ENCODE data around the gene FRMD4A. TPM values are rescaled to one million over a fixed set of nuclear protein-coding genes. Genes with fewer than 3 reads are reported as not detected.
"Not testable (repeated sequence)": the region's sequence is repeated elsewhere in the genome, so short reads cannot be mapped to it uniquely, and the experiment has no call there.

Gene FRMD4A
- total RNA-seq, 2 experiments from 2014 or later: 0.30 to 0.35 TPM

DNA sequence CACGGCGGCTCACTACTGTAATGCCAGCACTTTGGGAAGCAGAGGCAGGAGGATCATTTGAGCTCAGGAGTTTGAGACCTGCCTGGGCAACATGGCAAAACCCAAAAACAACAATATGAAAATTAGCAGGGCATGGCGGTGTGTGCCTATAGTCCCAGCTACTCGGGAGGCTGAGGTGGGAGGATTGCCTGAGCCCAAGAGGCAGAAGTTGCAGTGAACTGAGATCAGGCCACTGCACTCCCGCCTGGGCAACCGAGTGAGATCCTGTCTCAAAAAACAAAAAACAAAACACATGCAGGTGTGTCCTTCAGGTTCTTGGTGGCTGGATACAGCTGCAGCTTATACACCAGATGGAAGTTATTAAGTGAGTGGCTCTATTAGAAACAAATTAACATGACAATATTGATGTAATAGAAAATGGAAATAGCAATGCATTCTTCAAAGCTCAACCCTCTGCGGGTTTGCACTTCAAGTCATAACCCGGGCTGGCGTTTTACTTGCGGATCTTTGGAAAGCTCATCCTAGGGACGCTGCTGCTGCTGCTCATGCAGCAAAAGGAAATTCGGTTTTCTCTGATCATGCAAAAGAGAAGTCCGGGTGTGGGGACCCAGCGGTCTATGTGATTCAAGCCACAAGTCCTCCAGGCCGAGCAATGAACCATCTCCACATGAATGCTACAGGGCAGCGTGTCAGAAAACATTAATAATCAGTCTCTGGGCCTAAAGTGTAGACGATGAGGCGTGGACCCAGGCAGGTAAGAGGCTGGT, 462.0 kb downstream of the FRMD4A start:
- H3K4me3 Mint-ChIP-seq: no peak overlapping the region
- POLR2A ChIA-PET: no interaction called here
- H3K27me3 Mint-ChIP-seq: no peaks in the 10 kb centered on the region
- CTCF ChIA-PET: interaction anchor here (1.0 kb wide), 1 partner anchor 34 kb away, joined by 3 read pairs; no protein-coding TSS in a partner anchor
- H3K4me1 Mint-ChIP-seq: no peaks in the 10 kb centered on the region
- H3K27ac Mint-ChIP-seq: no peak overlapping the region
- H3K36me3 Mint-ChIP-seq (ENCODE audit: low read depth): no peaks in the 10 kb centered on the region
- DNase-seq: no peak
- no peaks in the 10 kb centered on the region for H3K9me3 Mint-ChIP-seq

DNA sequence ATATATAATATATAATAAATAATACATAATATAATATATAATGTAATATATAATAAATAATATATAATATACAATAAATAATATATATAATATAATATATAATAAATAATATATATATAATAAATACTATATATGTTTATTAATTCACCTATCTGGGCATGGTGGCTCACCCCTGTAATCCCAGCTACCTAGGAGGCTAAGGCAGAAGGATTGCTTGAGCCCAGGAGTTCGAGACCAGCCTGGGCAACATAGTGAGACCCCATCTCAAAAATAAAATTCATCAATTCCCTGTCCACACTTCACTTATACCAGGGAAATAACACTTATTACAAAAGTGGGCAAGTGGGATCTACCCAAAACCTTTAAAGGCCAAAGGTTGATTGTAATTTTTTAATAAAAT, 462.9 kb downstream of the FRMD4A start:
- no peaks in the 10 kb centered on the region for H3K36me3 Mint-ChIP-seq (ENCODE audit: low read depth)
- ChIA-PET CTCF (no interaction called here), POLR2A (no interaction called here)
- H3K4me3 Mint-ChIP-seq: no peak overlapping the region
- H3K27me3 Mint-ChIP-seq: no peaks in the 10 kb centered on the region
- no peaks in the 10 kb centered on the region for H3K4me1 Mint-ChIP-seq
- no peak overlapping the region for H3K27ac Mint-ChIP-seq
- no peak for DNase-seq
- H3K9me3 Mint-ChIP-seq: no peaks in the 10 kb centered on the region

- Mint-ChIP-seq H3K4me3 (no peak overlapping the region), H3K9me3 (no peaks in the 10 kb centered on the region), H3K36me3 (ENCODE audit: low read depth) (no peaks in the 10 kb centered on the region), H3K27ac (no peak overlapping the region), H3K4me1 (no peaks in the 10 kb centered on the region), H3K27me3 (peaks cover 8% of the 10 kb centered on the region)
- ChIA-PET POLR2A (no interaction called here), CTCF (no interaction called here)
- DNase-seq: no peak
These were observed 464.8 kb downstream of the FRMD4A start for GRCh38 chr10:13865758-13866491.

- POLR2A ChIA-PET; H3K4me3 Mint-ChIP-seq; H3K4me1 Mint-ChIP-seq; H3K9me3 Mint-ChIP-seq; H3K36me3 Mint-ChIP-seq (ENCODE audit: low read depth); H3K27me3 Mint-ChIP-seq; DNase-seq; CTCF ChIA-PET; H3K27ac Mint-ChIP-seq: not testable (repeated sequence)
These were observed 465.5 kb downstream of the FRMD4A start for GRCh38 chr10:13865220-13865619.

DNA sequence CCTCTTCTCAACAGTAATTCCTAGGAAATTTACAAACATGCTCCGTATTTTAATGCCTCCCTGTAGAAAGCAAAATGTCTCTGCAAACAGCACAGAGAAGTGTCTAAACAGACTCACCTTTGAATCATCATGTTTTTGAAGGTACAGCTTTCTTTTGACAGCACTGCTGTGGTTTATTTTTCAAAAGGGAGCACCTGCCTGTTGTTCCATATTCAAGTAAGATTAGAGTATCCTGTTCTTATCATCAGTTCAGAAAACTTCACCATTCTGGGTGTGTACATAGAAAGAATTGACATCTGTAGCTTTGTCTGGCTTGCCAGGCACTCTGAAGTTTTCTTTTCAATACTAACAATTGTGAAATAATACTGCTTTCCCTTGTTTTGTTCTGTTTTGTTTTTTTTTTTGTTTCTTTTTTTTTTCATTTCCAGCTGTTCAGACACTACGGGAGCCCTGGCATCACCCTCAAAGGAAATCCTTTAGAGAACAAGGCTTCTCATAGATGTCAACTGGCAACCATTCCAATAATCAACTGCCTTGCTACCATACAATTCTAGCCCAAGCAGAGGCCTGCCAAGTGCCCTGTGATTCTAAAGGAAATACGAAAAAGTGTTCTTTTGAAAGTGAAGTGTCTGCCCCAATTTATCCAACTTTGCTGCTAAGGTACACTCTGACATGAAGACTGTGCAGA, 468.0 kb downstream of the FRMD4A start:
- Mint-ChIP-seq H3K4me1 (no peaks in the 10 kb centered on the region), H3K27me3 (peaks cover 10% of the 10 kb centered on the region), H3K4me3 (no peak overlapping the region), H3K27ac (no peak overlapping the region), H3K36me3 (ENCODE audit: low read depth) (no peaks in the 10 kb centered on the region), H3K9me3 (no peaks in the 10 kb centered on the region)
- CTCF ChIA-PET: interaction anchor here (0.6 kb wide), 1 partner anchor 20 kb away, joined by 3 read pairs; no protein-coding TSS in a partner anchor
- no peak for DNase-seq
- POLR2A ChIA-PET: no interaction called here

DNA sequence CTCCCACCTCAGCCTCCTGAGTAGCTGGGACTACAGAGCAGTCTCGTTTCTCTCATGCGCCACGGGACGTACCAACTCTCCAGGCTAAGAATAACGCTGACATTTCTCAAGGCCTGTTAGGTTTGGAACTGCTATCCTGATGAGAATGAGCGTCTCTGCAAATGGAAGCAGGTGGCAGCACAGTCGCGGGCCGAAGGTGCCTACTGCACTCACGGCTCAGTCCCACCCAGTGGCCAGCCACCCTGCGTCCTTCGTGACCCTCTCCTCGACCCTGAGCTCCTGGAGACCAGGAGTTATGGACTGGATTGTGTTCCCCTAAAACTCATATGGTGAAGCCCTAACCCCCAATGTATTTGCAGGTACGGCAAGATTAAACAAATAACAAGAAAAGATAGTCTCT, 469.8 kb downstream of the FRMD4A start:
- Mint-ChIP-seq H3K36me3 (ENCODE audit: low read depth) (no peaks in the 10 kb centered on the region), H3K4me3 (no peak overlapping the region), H3K4me1 (no peaks in the 10 kb centered on the region), H3K27me3 (peaks cover 10% of the 10 kb centered on the region), H3K9me3 (no peaks in the 10 kb centered on the region), H3K27ac (no peak overlapping the region)
- no peak for DNase-seq
- ChIA-PET CTCF (no interaction called here), POLR2A (no interaction called here)

DNA sequence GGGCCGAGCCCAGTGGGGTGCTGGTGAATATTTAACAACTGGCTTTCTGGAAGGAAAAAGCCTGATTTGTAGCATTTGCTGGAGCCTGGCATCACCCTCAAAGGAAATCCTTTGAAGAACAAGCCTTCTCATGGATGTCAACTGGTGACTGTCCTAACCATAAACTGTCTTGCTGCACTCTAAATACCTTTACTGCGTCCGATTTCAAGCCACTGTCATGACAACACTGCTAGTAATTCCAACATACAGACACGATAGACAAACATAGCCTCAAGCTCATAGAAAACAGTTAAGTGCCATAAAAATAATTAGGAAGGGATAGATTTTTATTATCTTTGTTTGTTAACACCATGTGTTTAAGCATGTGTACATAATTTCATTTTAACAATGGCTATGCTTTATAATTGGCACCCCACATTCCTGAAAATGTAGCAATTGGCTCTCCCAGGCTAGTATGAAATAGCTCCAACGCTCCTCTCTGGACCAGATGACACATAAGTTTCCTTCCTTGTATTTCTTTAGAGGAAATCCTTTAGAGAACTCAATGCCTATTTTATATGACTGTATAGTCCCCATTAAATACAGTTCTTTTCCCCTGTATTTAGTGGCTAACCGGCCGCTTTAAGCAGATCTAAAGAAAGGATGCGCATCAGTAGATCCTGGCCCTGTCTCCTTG, 470.6 kb downstream of the FRMD4A start:
- no peaks in the 10 kb centered on the region for H3K36me3 Mint-ChIP-seq (ENCODE audit: low read depth)
- ChIA-PET POLR2A (no interaction called here), CTCF (no interaction called here)
- H3K27ac Mint-ChIP-seq: no peak overlapping the region
- no peaks in the 10 kb centered on the region for H3K4me1 Mint-ChIP-seq
- DNase-seq: no peak
- H3K4me3 Mint-ChIP-seq: no peak overlapping the region
- peaks cover 13% of the 10 kb centered on the region for H3K27me3 Mint-ChIP-seq
- H3K9me3 Mint-ChIP-seq: no peaks in the 10 kb centered on the region

GRCh38 chr10:13858709-13859108, 472.0 kb downstream of the FRMD4A start:
- H3K4me1 Mint-ChIP-seq: no peaks in the 10 kb centered on the region
- no peaks in the 10 kb centered on the region for H3K9me3 Mint-ChIP-seq
- no peak overlapping the region for H3K27ac Mint-ChIP-seq
- CTCF ChIA-PET: no interaction called here
- POLR2A ChIA-PET: no interaction called here
- peaks cover 13% of the 10 kb centered on the region for H3K27me3 Mint-ChIP-seq
- H3K4me3 Mint-ChIP-seq: no peak overlapping the region
- DNase-seq: no peak
- no peaks in the 10 kb centered on the region for H3K36me3 Mint-ChIP-seq (ENCODE audit: low read depth)

GRCh38 chr10:13857451-13857850, 473.3 kb downstream of the FRMD4A start:
- Mint-ChIP-seq H3K9me3 (no peaks in the 10 kb centered on the region), H3K36me3 (ENCODE audit: low read depth) (no peaks in the 10 kb centered on the region), H3K4me3 (no peak overlapping the region), H3K27ac (no peak overlapping the region), H3K4me1 (no peaks in the 10 kb centered on the region), H3K27me3 (peaks cover 11% of the 10 kb centered on the region)
- DNase-seq: no peak
- POLR2A ChIA-PET: no interaction called here
- CTCF ChIA-PET: no interaction called here

DNA sequence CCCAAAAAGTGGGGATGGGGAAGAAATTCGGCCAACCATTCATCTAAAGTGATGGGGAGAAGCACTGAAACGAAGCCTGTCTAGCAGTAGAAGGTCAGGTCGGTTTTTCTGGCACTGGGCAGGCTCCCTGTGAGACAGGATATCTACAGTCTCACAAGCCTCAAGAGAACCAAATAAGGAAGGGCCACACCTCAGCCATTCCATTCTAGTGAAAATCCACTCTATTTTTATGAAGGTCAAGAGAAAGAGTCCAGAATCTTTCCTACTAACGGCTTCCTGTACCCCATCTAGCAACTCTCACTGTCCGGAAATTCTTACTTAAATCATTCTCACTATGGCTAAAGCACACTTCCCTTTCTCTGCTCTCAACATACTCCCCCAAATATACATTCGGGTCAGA, 476.9 kb downstream of the FRMD4A start:
- no peak for DNase-seq
- Mint-ChIP-seq H3K27me3 (peaks cover 5% of the 10 kb centered on the region), H3K4me1 (no peaks in the 10 kb centered on the region), H3K27ac (no peak overlapping the region), H3K4me3 (no peak overlapping the region), H3K9me3 (no peaks in the 10 kb centered on the region), H3K36me3 (ENCODE audit: low read depth) (no peaks in the 10 kb centered on the region)
- POLR2A ChIA-PET: no interaction called here
- CTCF ChIA-PET: no interaction called here

- Mint-ChIP-seq H3K4me1 (no peaks in the 10 kb centered on the region), H3K36me3 (ENCODE audit: low read depth) (no peaks in the 10 kb centered on the region), H3K9me3 (no peaks in the 10 kb centered on the region), H3K4me3 (no peak overlapping the region), H3K27ac (no peak overlapping the region), H3K27me3 (peaks cover 7% of the 10 kb centered on the region)
- POLR2A ChIA-PET: no interaction called here
- no peak for DNase-seq
- CTCF ChIA-PET: no interaction called here
These were observed 477.9 kb downstream of the FRMD4A start for GRCh38 chr10:13852872-13853271.

DNA sequence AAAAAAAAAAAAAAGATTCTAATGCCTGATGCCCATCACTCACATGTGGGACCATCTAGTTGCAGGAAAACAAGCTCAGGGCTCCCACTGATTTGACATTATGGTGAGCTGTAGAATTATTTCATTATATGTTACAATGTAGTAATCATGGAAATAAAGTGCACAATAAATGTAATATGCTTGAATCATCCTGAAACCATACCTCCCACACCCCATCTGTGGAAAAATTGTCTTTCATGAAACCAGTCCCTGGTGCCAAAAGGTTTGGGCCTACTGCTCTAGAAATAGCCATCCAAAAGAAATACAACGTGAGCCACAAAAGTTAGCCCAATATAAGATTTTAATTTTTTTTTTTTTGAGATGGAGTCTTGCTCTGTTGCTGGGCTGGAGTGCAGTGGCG, 478.8 kb downstream of the FRMD4A start:
- CTCF ChIA-PET: no interaction called here
- no peaks in the 10 kb centered on the region for H3K36me3 Mint-ChIP-seq (ENCODE audit: low read depth)
- POLR2A ChIA-PET: no interaction called here
- no peak for DNase-seq
- H3K27me3 Mint-ChIP-seq: peaks cover 11% of the 10 kb centered on the region
- no peaks in the 10 kb centered on the region for H3K9me3 Mint-ChIP-seq
- no peak overlapping the region for H3K27ac Mint-ChIP-seq
- no peak overlapping the region for H3K4me3 Mint-ChIP-seq
- peaks cover 2% of the 10 kb centered on the region for H3K4me1 Mint-ChIP-seq

Measured in activated CD4-positive, alpha-beta memory T cell treated with anti-CD3 and anti-CD28 coated beads, Interleukin-2, amount 10 ng/mL, durations not matched to agents 7 days and 5 days (primary cell).